ENCODE results near the gene ATP6V0E1. TPM values are rescaled to one million over a fixed set of nuclear protein-coding genes. Genes with fewer than 3 reads are reported as not detected.

ATP6V0E1 gene
- total RNA-seq, 1 experiment from 2014 or later = 84.6 TPM

GRCh38 chr5:173075137-173075843 is 91.7 kb downstream of the ATP6V0E1 start:
- H3K36me3 ChIP-seq (ENCODE audit: control insufficient read depth in 1 of 2, insufficient read depth in 2 of 2, low read length in 2 of 2) = no peaks in the 10 kb centered on the region
- H4K20me1 ChIP-seq (ENCODE audit: insufficient read depth) = no peaks in the 10 kb centered on the region
- H3K27ac ChIP-seq (ENCODE audit: low read depth, low read length) = no peak overlapping the region
- intact Hi-C loops (cut with micrococcal nuclease) = no loop called here
- no peak overlapping the region for H3K4me3 ChIP-seq (replicated peaks in 1 of 2; ENCODE audit: low read depth in 1 of 2, low read length in 2 of 2)
- RAD21 ChIA-PET (ENCODE audit: low non-redundant PET in 1 of 2, low total read pairs in 2 of 2, uncharacterized antibody in 2 of 2, unreplicated experiment in 2 of 2) = no interaction called here
- CTCF ChIA-PET = no interaction called here
- no peak overlapping the region for H3K9ac ChIP-seq (ENCODE audit: low read length)
- H3K4me1 ChIP-seq (ENCODE audit: control insufficient read depth in 1 of 2, insufficient read depth in 2 of 2, low read length in 2 of 2) = peaks cover 5 to 6% of the 10 kb centered on the region in 2 experiments; a peak in 1 of 4 replicates
- ATAC-seq (no peak), DNase-seq (ENCODE audit: low read depth, low spot score) (no peak)
- POLR2A ChIA-PET = no interaction called here
- no peaks in the 10 kb centered on the region for H3K27me3 ChIP-seq (ENCODE audit: insufficient read depth, low read length)
- H3K4me2 ChIP-seq (ENCODE audit: low read length) = no peak overlapping the region
- H3K9me3 ChIP-seq (ENCODE audit: control insufficient read depth in 1 of 2, insufficient read depth in 1 of 2, low read depth in 1 of 2, low read length in 2 of 2) = no peaks in the 10 kb centered on the region
- H3K9me2 ChIP-seq (ENCODE audit: insufficient read depth) = no peaks in the 10 kb centered on the region
- TF ChIP-seq ZNF274 (IDR thresholded peaks at IDR 0.05; ENCODE audit: low read depth, low read length) (no peak), CBX3 (IDR thresholded peaks at IDR 0.05; ENCODE audit: low read depth) (no peak), RAD21 (IDR thresholded peaks at IDR 0.05; ENCODE audit: low read depth) (no peak), EZH2phosphoT487 (IDR thresholded peaks at IDR 0.05; ENCODE audit: borderline replicate concordance) (no peak), ATF3 (IDR thresholded peaks at IDR 0.05) (no peak), ZFX (IDR thresholded peaks at IDR 0.05) (no peak), MAX (IDR thresholded peaks at IDR 0.05) (no peak), FOSL1 (IDR thresholded peaks at IDR 0.05; ENCODE audit: low read depth) (no peak), CTCF (IDR thresholded peaks at IDR 0.05 in 2 of 3, conservative IDR thresholded peaks at IDR 0.05 in 1 of 3; ENCODE audit: borderline replicate concordance in 1 of 3, insufficient read depth in 1 of 3, low read depth in 2 of 3, low read length in 2 of 3) (no peak), POLR2AphosphoS5 (IDR thresholded peaks at IDR 0.05; ENCODE audit: low read depth, low read length) (no peak), SRF (IDR thresholded peaks at IDR 0.05; ENCODE audit: low read depth) (no peak), REST (IDR thresholded peaks at IDR 0.05; ENCODE audit: low read depth) (no peak), ELF1 (IDR thresholded peaks at IDR 0.05; ENCODE audit: borderline replicate concordance, low read depth) (no peak), EZH2 (IDR thresholded peaks at IDR 0.05) (no peak)
- H2AFZ ChIP-seq (ENCODE audit: low read depth, low read length, poor library complexity, severe bottlenecking) = no peak overlapping the region
- BruUV-seq (replicated peaks) = no TSS peak
- no peaks in the 10 kb centered on the region for H3K79me2 ChIP-seq (ENCODE audit: insufficient read depth, low read length)

Measured in HCT116 (cell line).